H1 (cell line): ENCODE measurements around the gene VPS13A. TPM values are rescaled to one million over a fixed set of nuclear protein-coding genes. Genes with fewer than 3 reads are reported as not detected.

ENCODE experiments used
- CTCF ChIA-PET: fragments of 300-600 bp; sonication (Branson Sonifier 250); formaldehyde crosslinking; loops from one replicate; lab custom pipeline; 2021; ENCODE audit not compliant: partially characterized antibody; lab: Charles Lee
- POLR2A ChIA-PET: fragments of 300-600 bp; sonication (Branson Sonifier 250); formaldehyde crosslinking; loops from one replicate; lab custom pipeline; 2021; ENCODE audit warnings: inconsistent platforms; ENCODE audit not compliant: partially characterized antibody; lab: Charles Lee
- DNase-seq, 2 experiments: peaks; one replicate each; pipeline versions ENCODE4 v3.0.0 to v3.0.0-alpha.2; 2010 to 2022; ENCODE audit warnings: low spot score in 2 of 2, low read depth in 1 of 2, mixed read lengths in 1 of 2
- FAIRE-seq: peaks from 2 replicates; lab custom pipeline; 2011; peaks lifted over from hg19 to GRCh38; lab: Jason Lieb, UNC
- H2AFZ ChIP-seq: 2 replicates; pipeline ENCODE4 v1.8.1; 2012; ENCODE audit warnings: low read length, inconsistent platforms
- H2AK5ac ChIP-seq: 2 replicates; pipeline ENCODE4 v1.6.1; 2013; ENCODE audit warnings: low read depth, low read length
- H2BK120ac ChIP-seq: replicated peaks from 2 replicates; pipeline ENCODE3; 2013; ENCODE audit warnings: low read depth, low read length, inconsistent platforms
- H2BK12ac ChIP-seq: 2 replicates; pipeline ENCODE4 v1.6.1; 2013; ENCODE audit warnings: low read depth, low read length
- H2BK15ac ChIP-seq: 2 replicates; pipeline ENCODE4 v1.6.1; 2013; ENCODE audit warnings: low read length
- H2BK20ac ChIP-seq: 2 replicates; pipeline ENCODE4 v1.6.1; 2013; ENCODE audit warnings: low read length
- H2BK5ac ChIP-seq: 2 replicates; pipeline ENCODE4 v1.6.1; 2013; ENCODE audit warnings: low read depth, low read length
- H3K14ac ChIP-seq: 2 replicates; pipeline ENCODE4 v1.6.1; 2013; ENCODE audit warnings: inconsistent platforms; ENCODE audit not compliant: insufficient read length
- H3K18ac ChIP-seq: 2 replicates; pipeline ENCODE4 v1.6.1; 2013; ENCODE audit warnings: low read length; ENCODE audit errors: extremely low read depth
- H3K23ac ChIP-seq: 2 replicates; pipeline ENCODE4 v1.6.1; 2013; ENCODE audit warnings: inconsistent platforms; ENCODE audit not compliant: insufficient read length
- H3K23me2 ChIP-seq: 2 replicates; pipeline ENCODE4 v1.6.1; 2013; ENCODE audit warnings: low read depth, low read length
- H3K27ac ChIP-seq: 2 replicates; pipeline ENCODE4 v1.6.1; 2011; ENCODE audit warnings: low read depth, low read length, inconsistent platforms
- H3K27me3 ChIP-seq, 4 experiments: replicated peaks in 1 of 4; 1 replicate in 1 of 4; 2 replicates in 3 of 4; pipeline versions ENCODE4 v1.6.1 to v1.8.1; 2011 to 2013; ENCODE audit warnings: low read length in 3 of 4, mild to moderate bottlenecking in 3 of 4, inconsistent platforms in 2 of 4, mixed read lengths in 2 of 4, moderate library complexity in 1 of 4; ENCODE audit not compliant: control insufficient read depth in 3 of 4, insufficient read depth in 3 of 4; ENCODE audit errors: extremely low read depth in 1 of 4
- H3K36me3 ChIP-seq, 4 experiments: 2 replicates each; pipeline versions ENCODE4 v1.6.1 to v1.8.1; 2011 to 2013; ENCODE audit warnings: mild to moderate bottlenecking in 4 of 4, low read length in 3 of 4, moderate library complexity in 2 of 4, control low read depth in 1 of 4, inconsistent platforms in 1 of 4; ENCODE audit not compliant: insufficient read depth in 4 of 4, control insufficient read depth in 2 of 4
- H3K4ac ChIP-seq: replicated peaks from 2 replicates; pipeline ENCODE3; 2013; ENCODE audit warnings: low read length, low read depth, mixed read lengths, inconsistent platforms; ENCODE audit not compliant: insufficient read length
- H3K4me1 ChIP-seq, 4 experiments: replicated peaks in 1 of 4; 1 replicate in 1 of 4; 2 replicates in 3 of 4; pipeline versions ENCODE4 v1.6.1 to v1.8.1; 2011 to 2013; ENCODE audit warnings: low read length in 3 of 4, inconsistent platforms in 2 of 4, mixed read lengths in 1 of 4; ENCODE audit not compliant: insufficient read depth in 4 of 4, control insufficient read depth in 3 of 4
- H3K4me2 ChIP-seq, 2 experiments: 2 replicates each; pipeline versions ENCODE4 v1.6.1 to v1.8.1; 2011 to 2013; ENCODE audit warnings: low read depth in 2 of 2, low read length in 2 of 2, control low read depth in 1 of 2, inconsistent platforms in 1 of 2, mild to moderate bottlenecking in 1 of 2; ENCODE audit not compliant: insufficient read depth in 1 of 2
- H3K4me3 ChIP-seq, 4 experiments: fragments of 200-600, 300-600 bp in 1 of 4; sonication (generic), shearing (Covaris generic), sonication (Bioruptor Twin) in 1 of 4; 2 replicates each; pipeline versions ENCODE4 v1.5.1 to v1.8.1; 2011 to 2016; ENCODE audit warnings: low read length in 4 of 4, low read depth in 3 of 4, control low read depth in 2 of 4, inconsistent platforms in 2 of 4, mild to moderate bottlenecking in 2 of 4, mixed read lengths in 1 of 4, moderate library complexity in 1 of 4; ENCODE audit not compliant: insufficient read depth in 2 of 4; ENCODE audit errors: extremely low read depth in 1 of 4
- H3K56ac ChIP-seq: replicated peaks from 2 replicates; pipeline ENCODE3; 2013; ENCODE audit warnings: low read depth, mild to moderate bottlenecking, mixed read lengths, low read length, inconsistent platforms; ENCODE audit not compliant: insufficient read length
- H3K79me1 ChIP-seq: 2 replicates; pipeline ENCODE4 v1.6.1; 2013; ENCODE audit warnings: low read depth, low read length, control low read depth
- H3K79me2 ChIP-seq, 2 experiments: 2 replicates each; pipeline versions ENCODE4 v1.6.1 to v1.8.1; 2012 to 2013; ENCODE audit warnings: low read length in 2 of 2, mild to moderate bottlenecking in 2 of 2, inconsistent platforms in 1 of 2; ENCODE audit not compliant: insufficient read depth in 2 of 2, control insufficient read depth in 1 of 2
- H3K9ac ChIP-seq, 4 experiments: replicated peaks in 1 of 4; 1 replicate in 1 of 4; 2 replicates in 3 of 4; pipeline versions ENCODE4 v1.6.1 to v1.8.1; 2011 to 2013; ENCODE audit warnings: low read depth in 3 of 4, low read length in 3 of 4, control low read depth in 2 of 4, mild to moderate bottlenecking in 2 of 4, moderate library complexity in 2 of 4, inconsistent platforms in 1 of 4; ENCODE audit errors: extremely low read depth in 1 of 4
- H3K9me3 ChIP-seq, 2 experiments: 2 replicates each; pipeline versions ENCODE4 v1.6.1 to v1.8.1; 2012 to 2013; ENCODE audit warnings: mild to moderate bottlenecking in 2 of 2, moderate library complexity in 2 of 2, control low read depth in 1 of 2, inconsistent platforms in 1 of 2, low read depth in 1 of 2, low read length in 1 of 2, mixed read lengths in 1 of 2; ENCODE audit not compliant: insufficient read depth in 2 of 2
- H4K20me1 ChIP-seq, 2 experiments: replicated peaks in 1 of 2; 2 replicates each; pipeline versions ENCODE3 to v1.8.1; 2011 to 2013; ENCODE audit warnings: inconsistent platforms in 2 of 2, low read length in 2 of 2, mild to moderate bottlenecking in 1 of 2; ENCODE audit not compliant: insufficient read depth in 2 of 2, control insufficient read depth in 1 of 2
- H4K5ac ChIP-seq: 2 replicates; pipeline ENCODE4 v1.6.1; 2013; ENCODE audit warnings: low read length, low read depth, mixed read lengths, inconsistent platforms; ENCODE audit not compliant: insufficient read length
- H4K8ac ChIP-seq: 2 replicates; pipeline ENCODE4 v1.8.0; 2013; ENCODE audit warnings: mild to moderate bottlenecking, moderate library complexity, low read length, inconsistent platforms; ENCODE audit not compliant: insufficient read depth; ENCODE audit errors: extremely low read depth
- H4K91ac ChIP-seq: replicated peaks from 2 replicates; pipeline ENCODE3; 2013; ENCODE audit warnings: low read length, mixed read lengths, inconsistent platforms; ENCODE audit not compliant: insufficient read length
- E2F6 ChIP-seq: IDR thresholded peaks from 2 replicates; pipeline ENCODE4 v1.6.1; 2012; ENCODE audit warnings: inconsistent platforms
- GTF2F1 ChIP-seq: IDR thresholded peaks from 2 replicates; pipeline ENCODE4 v1.6.1; 2012; ENCODE audit warnings: low read depth, low read length, improper control_type of control experiment, borderline replicate concordance
- HDAC6 ChIP-seq: IDR thresholded peaks from one replicate; pipeline ENCODE4 v1.7.1; 2012; ENCODE audit warnings: low read depth, mild to moderate bottlenecking, inconsistent platforms, low read length, moderate library complexity
- KDM1A ChIP-seq: fragments of 200-600, 300-600 bp; sonication (generic); IDR thresholded peaks from 2 replicates; pipeline ENCODE4 v1.7.1; 2016; ENCODE audit warnings: mild to moderate bottlenecking, low read length, borderline replicate concordance
- KDM5A ChIP-seq: fragments of 200-600 bp; IDR thresholded peaks from 2 replicates; pipeline ENCODE4 v1.7.1; 2012; ENCODE audit warnings: mild to moderate bottlenecking, low read length, inconsistent platforms, mixed read lengths
- POLR2A ChIP-seq, 2 experiments: IDR thresholded peaks; 1 replicate in 1 of 2; 2 replicates in 1 of 2; pipeline ENCODE4 v1.6.1; 2011; ENCODE audit warnings: low read depth in 2 of 2, low read length in 2 of 2, mild to moderate bottlenecking in 2 of 2; ENCODE audit errors: control extremely low read depth in 1 of 2
- RAD21 ChIP-seq, 2 experiments: IDR thresholded peaks in 1 of 2; conservative IDR thresholded peaks in 1 of 2; 2 replicates each; pipeline ENCODE4 v1.6.1; 2011; ENCODE audit warnings: low read depth in 2 of 2, low read length in 2 of 2, improper control_type of control experiment in 1 of 2, inconsistent platforms in 1 of 2, mild to moderate bottlenecking in 1 of 2, moderate library complexity in 1 of 2
- RBBP5 ChIP-seq: IDR thresholded peaks from 2 replicates; pipeline ENCODE4 v1.7.1; 2012; ENCODE audit warnings: low read depth, mild to moderate bottlenecking, inconsistent platforms, low read length, moderate library complexity, borderline replicate concordance
- SP2 ChIP-seq: IDR thresholded peaks from 2 replicates; pipeline ENCODE4 v1.6.1; 2012; ENCODE audit warnings: mild to moderate bottlenecking, low read length, inconsistent platforms
- ZNF274 ChIP-seq: IDR thresholded peaks from 2 replicates; pipeline ENCODE4 v1.7.0; 2012; ENCODE audit warnings: low read length, borderline replicate concordance; ENCODE audit errors: extremely low read depth
- WGBS, 2 experiments: shearing (Covaris generic) in 1 of 2; methylation state at CpG; one replicate each; pipeline versions ENCODE4 v1.1.6 to v1.1.7; 2013 to 2015; ENCODE audit warnings: low lambda C conversion rate in 2 of 2, mixed read lengths in 2 of 2, inconsistent platforms in 1 of 2, low coverage in 1 of 2, missing lambda C conversion rate in 1 of 2; ENCODE audit not compliant: insufficient replicate concordance in 2 of 2, insufficient coverage in 1 of 2, insufficient read length in 1 of 2; ENCODE audit errors: extremely low coverage in 1 of 2, missing lambda C conversion rate in 1 of 2; 5-methylcytosine and 5-hydroxymethylcytosine counted together
- polyA plus RNA-seq, 7 experiments: library from polyadenylated mRNA; depleted of rRNA in 3 of 7; stranded (reverse) in 5 of 7; unstranded in 2 of 7; fragments of >200 nt in 5 of 7; fragments of 200-250 nt in 2 of 7; gene quantifications; 1 replicate in 5 of 7; 2 replicates in 1 of 7; 4 replicates in 1 of 7; pipeline versions ENCODE4 v1.2.1 to v1.2.3, GENCODE V29; 2011 to 2013; ENCODE audit warnings: missing spikeins in 2 of 7, mixed read lengths in 2 of 7
- total RNA-seq: library from RNA; stranded (reverse); fragmentation: NEBNext Ultra II Directional; extraction: Animal tissue kit (Norgen Biotek cat#: 25700); gene quantifications from 2 replicates; pipeline ENCODE4 v1.2.1, GENCODE V29; 2021

Gene VPS13A
- total and polyA plus RNA-seq, 2 of the 8 experiments (the other 6 are each of a cell fraction or from before 2014, with no cell fraction given) = 6.0 to 36.5 TPM

- Histone ChIP-seq H2BK120ac (no peak overlapping the region), H3K4me1 (no peaks in the 10 kb centered on the region), H4K8ac (no peak overlapping the region), H3K4me2 (no peak overlapping the region), H2AK5ac (no peak overlapping the region), H3K79me2 (no peaks in the 10 kb centered on the region), H4K5ac (no peak overlapping the region), H2AFZ (no peak overlapping the region), H3K9ac (no peak overlapping the region), H3K9me3 (no peaks in the 10 kb centered on the region), H3K4me3 (no peak overlapping the region), H3K79me1 (no peaks in the 10 kb centered on the region), H2BK5ac (no peak overlapping the region), H3K36me3 (peaks cover 0 to 15% (median under 1%) of the 10 kb centered on the region in 4 experiments; a peak in 4 of 8 replicates), H2BK12ac (no peak overlapping the region), H3K23me2 (no peaks in the 10 kb centered on the region), H2BK15ac (no peak overlapping the region), H3K4ac (no peak overlapping the region), H4K20me1 (no peaks in the 10 kb centered on the region), H3K56ac (no peak overlapping the region), H3K18ac (no peak overlapping the region), H3K27me3 (no peaks in the 10 kb centered on the region), H4K91ac (no peak overlapping the region), H3K27ac (no peak overlapping the region), H2BK20ac (no peak overlapping the region), H3K14ac (no peak overlapping the region), H3K23ac (no peak overlapping the region)
- FAIRE-seq (no peak), DNase-seq (no peak)
- TF ChIP-seq E2F6 (no peak), KDM1A (no peak), POLR2A (IDR thresholded peaks at IDR 0.05; ENCODE audit: control extremely low read depth in 1 of 2, low read depth in 2 of 2, low read length in 2 of 2) (no peak), GTF2F1 (no peak), ZNF274 (no peak), SP2 (no peak), RAD21 (IDR thresholded peaks at IDR 0.05 in 1 of 2, conservative IDR thresholded peaks at IDR 0.05 in 1 of 2; ENCODE audit: low read depth in 2 of 2, low read length in 2 of 2) (no peak), KDM5A (no peak), HDAC6 (no peak), RBBP5 (no peak)
- CTCF ChIA-PET = interaction anchor here (0.7 kb wide), 2 partner anchors 75 to 528 kb away, joined by 3 read pairs; no protein-coding TSS in a partner anchor
- WGBS, 2 experiments = 91% methylated on average over 3 of the region's 3 CpGs; no CpG with 5 or more reads in 1 of the 2 experiments
- POLR2A ChIA-PET = no interaction called here
Measured at GRCh38 chr9:77218612-77219011, 41.3 kb downstream of the VPS13A start.
